Measurements from ENCODE around the gene FAH.

FAH gene

GRCh38 chr15:80141916-80142598 lies 10.7 kb upstream of the FAH start (continued):
- no peak for TF ChIP-seq ZNF8 (CRISPR knock-in tag; IDR thresholded peaks at IDR 0.05)

GRCh38 chr15:80142646-80143045 lies 10.2 kb upstream of the FAH start:
- no peak for ATAC-seq
- no peak for TF ChIP-seq SNAI2 (CRISPR knock-in tag; IDR thresholded peaks at IDR 0.05)
- TF ChIP-seq TCF4 (CRISPR knock-in tag; IDR thresholded peaks at IDR 0.05; ENCODE audit: borderline replicate concordance): no peak
- TF ChIP-seq PPARA (CRISPR knock-in tag; IDR thresholded peaks at IDR 0.05; ENCODE audit: borderline replicate concordance): no peak
- no peak for TF ChIP-seq GLIS3 (CRISPR knock-in tag; IDR thresholded peaks at IDR 0.05)
- TF ChIP-seq, protein P1, sequence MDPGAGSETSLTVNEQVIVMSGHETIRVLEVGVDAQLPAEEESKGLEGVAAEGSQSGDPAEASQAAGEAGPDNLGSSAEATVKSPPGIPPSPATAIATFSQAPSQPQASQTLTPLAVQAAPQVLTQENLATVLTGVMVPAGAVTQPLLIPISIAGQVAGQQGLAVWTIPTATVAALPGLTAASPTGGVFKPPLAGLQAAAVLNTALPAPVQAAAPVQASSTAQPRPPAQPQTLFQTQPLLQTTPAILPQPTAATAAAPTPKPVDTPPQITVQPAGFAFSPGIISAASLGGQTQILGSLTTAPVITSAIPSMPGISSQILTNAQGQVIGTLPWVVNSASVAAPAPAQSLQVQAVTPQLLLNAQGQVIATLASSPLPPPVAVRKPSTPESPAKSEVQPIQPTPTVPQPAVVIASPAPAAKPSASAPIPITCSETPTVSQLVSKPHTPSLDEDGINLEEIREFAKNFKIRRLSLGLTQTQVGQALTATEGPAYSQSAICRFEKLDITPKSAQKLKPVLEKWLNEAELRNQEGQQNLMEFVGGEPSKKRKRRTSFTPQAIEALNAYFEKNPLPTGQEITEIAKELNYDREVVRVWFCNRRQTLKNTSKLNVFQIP (CRISPR knock-in tag; IDR thresholded peaks at IDR 0.05; ENCODE audit: borderline replicate concordance, low read depth): no peak
- no peak for TF ChIP-seq ZNF70 (CRISPR knock-in tag; IDR thresholded peaks at IDR 0.05)

DNA sequence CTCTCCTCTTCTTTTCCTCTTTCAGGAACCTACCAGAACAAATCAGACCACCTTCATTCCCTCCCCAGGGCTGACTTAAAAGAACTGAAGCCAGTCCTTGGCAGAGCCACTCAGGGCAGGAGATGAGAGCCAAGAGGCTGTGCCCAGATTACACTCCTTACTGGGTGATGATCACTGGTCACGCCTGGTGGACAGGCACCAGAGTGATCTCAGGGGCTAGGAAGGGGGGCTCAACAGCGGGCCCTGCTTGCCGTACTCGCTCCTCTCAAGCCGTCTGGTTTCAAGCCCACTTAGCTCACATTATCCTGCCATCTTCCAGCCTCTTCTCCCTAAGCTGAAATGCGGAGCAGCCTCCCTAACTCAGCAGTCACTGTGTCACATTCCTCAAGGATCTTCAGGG lies 1.7 kb upstream of the FAH start:
- no peak for ATAC-seq
- no peak for TF ChIP-seq TCF4 (CRISPR knock-in tag; IDR thresholded peaks at IDR 0.05; ENCODE audit: borderline replicate concordance)
- no peak for TF ChIP-seq ZNF70 (CRISPR knock-in tag; IDR thresholded peaks at IDR 0.05)
- no peak for TF ChIP-seq ZC3H10 (CRISPR knock-in tag; IDR thresholded peaks at IDR 0.05)
- TF ChIP-seq, protein P1 (CRISPR knock-in tag; IDR thresholded peaks at IDR 0.05; ENCODE audit: borderline replicate concordance, low read depth): no peak

GRCh38 chr15:80151576-80151975 lies 1.2 kb upstream of the FAH start:
- ATAC-seq: no peak

DNA sequence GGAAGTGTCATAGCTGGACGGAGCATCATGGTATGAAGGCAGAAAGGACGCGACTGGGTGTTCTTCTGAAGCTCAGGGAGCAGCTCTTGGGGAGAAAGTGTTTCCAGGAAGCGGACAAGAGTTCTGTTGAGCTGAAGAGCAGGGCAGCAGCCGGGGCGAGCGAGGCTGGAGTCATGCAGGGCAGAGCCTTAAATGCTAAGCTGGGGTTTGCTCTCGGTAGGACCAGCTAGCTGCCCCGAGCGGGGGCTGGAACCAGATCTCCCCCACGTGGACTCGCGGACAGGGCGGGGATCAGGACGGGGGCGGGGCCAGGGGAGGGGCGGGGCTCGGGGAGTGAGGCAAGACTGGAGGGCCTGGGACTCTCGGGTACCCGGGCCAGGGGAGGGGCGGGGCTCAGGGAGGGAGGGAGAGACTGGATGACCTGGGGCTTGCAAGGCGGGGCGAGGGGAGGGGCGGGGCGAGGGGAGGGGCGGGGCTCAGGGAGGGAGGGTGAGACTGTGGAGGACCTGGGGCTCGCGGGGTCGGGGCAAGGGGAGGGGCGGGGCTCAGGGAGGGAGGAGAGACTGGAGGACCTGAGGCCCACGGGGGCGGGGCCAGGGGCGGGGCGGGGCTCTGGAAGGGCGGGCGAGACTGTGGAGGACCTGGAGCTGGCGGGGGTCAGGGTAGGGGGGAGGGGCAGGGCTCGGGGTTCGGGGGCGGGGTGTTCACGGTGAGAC lies 461 bp upstream of the FAH start:
- TF ChIP-seq TCF4 (CRISPR knock-in tag; IDR thresholded peaks at IDR 0.05; ENCODE audit: borderline replicate concordance) (no peak), ZFP30 (CRISPR knock-in tag; IDR thresholded peaks at IDR 0.05) (no peak), ARNTL (CRISPR knock-in tag; IDR thresholded peaks at IDR 0.05; ENCODE audit: borderline replicate concordance, low read depth) (no peak), ZNF8 (CRISPR knock-in tag; IDR thresholded peaks at IDR 0.05) (no peak), ZNF70 (CRISPR knock-in tag; IDR thresholded peaks at IDR 0.05) (no peak), ZC3H10 (CRISPR knock-in tag; IDR thresholded peaks at IDR 0.05) (no peak)
- peak; percentile 82 for ATAC-seq

More at GRCh38 chr15:80151576-80151975, 1.2 kb upstream of the FAH start:
- TF ChIP-seq BACH2 (CRISPR knock-in tag; IDR thresholded peaks at IDR 0.05; ENCODE audit: borderline replicate concordance): no peak
- TF ChIP-seq, protein P2, sequence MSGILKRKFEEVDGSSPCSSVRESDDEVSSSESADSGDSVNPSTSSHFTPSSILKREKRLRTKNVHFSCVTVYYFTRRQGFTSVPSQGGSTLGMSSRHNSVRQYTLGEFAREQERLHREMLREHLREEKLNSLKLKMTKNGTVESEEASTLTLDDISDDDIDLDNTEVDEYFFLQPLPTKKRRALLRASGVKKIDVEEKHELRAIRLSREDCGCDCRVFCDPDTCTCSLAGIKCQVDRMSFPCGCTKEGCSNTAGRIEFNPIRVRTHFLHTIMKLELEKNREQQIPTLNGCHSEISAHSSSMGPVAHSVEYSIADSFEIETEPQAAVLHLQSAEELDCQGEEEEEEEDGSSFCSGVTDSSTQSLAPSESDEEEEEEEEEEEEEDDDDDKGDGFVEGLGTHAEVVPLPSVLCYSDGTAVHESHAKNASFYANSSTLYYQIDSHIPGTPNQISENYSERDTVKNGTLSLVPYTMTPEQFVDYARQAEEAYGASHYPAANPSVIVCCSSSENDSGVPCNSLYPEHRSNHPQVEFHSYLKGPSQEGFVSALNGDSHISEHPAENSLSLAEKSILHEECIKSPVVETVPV (CRISPR knock-in tag; IDR thresholded peaks at IDR 0.05): no peak
- TF ChIP-seq ISL1 (CRISPR knock-in tag; IDR thresholded peaks at IDR 0.05): no peak
- TF ChIP-seq GLIS3 (CRISPR knock-in tag; IDR thresholded peaks at IDR 0.05): no peak
- no peak for TF ChIP-seq SNAI2 (CRISPR knock-in tag; IDR thresholded peaks at IDR 0.05)
- no peak for TF ChIP-seq ARNTL (CRISPR knock-in tag; IDR thresholded peaks at IDR 0.05; ENCODE audit: borderline replicate concordance, low read depth)
- TF ChIP-seq ESRRG (CRISPR knock-in tag; IDR thresholded peaks at IDR 0.05): no peak
- no peak for TF ChIP-seq ZC3H10 (CRISPR knock-in tag; IDR thresholded peaks at IDR 0.05)
- no peak for TF ChIP-seq ZFP3 (CRISPR knock-in tag; IDR thresholded peaks at IDR 0.05)
- TF ChIP-seq, protein P3, sequence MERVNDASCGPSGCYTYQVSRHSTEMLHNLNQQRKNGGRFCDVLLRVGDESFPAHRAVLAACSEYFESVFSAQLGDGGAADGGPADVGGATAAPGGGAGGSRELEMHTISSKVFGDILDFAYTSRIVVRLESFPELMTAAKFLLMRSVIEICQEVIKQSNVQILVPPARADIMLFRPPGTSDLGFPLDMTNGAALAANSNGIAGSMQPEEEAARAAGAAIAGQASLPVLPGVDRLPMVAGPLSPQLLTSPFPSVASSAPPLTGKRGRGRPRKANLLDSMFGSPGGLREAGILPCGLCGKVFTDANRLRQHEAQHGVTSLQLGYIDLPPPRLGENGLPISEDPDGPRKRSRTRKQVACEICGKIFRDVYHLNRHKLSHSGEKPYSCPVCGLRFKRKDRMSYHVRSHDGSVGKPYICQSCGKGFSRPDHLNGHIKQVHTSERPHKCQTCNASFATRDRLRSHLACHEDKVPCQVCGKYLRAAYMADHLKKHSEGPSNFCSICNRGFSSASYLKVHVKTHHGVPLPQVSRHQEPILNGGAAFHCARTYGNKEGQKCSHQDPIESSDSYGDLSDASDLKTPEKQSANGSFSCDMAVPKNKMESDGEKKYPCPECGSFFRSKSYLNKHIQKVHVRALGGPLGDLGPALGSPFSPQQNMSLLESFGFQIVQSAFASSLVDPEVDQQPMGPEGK (CRISPR knock-in tag; IDR thresholded peaks at IDR 0.05; ENCODE audit: borderline replicate concordance): no peak
- no peak for TF ChIP-seq PPARA (CRISPR knock-in tag; IDR thresholded peaks at IDR 0.05; ENCODE audit: borderline replicate concordance)
- no peak for TF ChIP-seq ZNF70 (CRISPR knock-in tag; IDR thresholded peaks at IDR 0.05)
